Activated naive CD4-positive, alpha-beta T cell (primary cell): ENCODE results near the gene SNAPIN.

Experiments
- DNase-seq, 4 experiments: peaks; one replicate each; lab custom pipeline; 2025; lab: John Stamatoyannopoulos, UW

Gene SNAPIN, protein sequence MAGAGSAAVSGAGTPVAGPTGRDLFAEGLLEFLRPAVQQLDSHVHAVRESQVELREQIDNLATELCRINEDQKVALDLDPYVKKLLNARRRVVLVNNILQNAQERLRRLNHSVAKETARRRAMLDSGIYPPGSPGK

DNA sequence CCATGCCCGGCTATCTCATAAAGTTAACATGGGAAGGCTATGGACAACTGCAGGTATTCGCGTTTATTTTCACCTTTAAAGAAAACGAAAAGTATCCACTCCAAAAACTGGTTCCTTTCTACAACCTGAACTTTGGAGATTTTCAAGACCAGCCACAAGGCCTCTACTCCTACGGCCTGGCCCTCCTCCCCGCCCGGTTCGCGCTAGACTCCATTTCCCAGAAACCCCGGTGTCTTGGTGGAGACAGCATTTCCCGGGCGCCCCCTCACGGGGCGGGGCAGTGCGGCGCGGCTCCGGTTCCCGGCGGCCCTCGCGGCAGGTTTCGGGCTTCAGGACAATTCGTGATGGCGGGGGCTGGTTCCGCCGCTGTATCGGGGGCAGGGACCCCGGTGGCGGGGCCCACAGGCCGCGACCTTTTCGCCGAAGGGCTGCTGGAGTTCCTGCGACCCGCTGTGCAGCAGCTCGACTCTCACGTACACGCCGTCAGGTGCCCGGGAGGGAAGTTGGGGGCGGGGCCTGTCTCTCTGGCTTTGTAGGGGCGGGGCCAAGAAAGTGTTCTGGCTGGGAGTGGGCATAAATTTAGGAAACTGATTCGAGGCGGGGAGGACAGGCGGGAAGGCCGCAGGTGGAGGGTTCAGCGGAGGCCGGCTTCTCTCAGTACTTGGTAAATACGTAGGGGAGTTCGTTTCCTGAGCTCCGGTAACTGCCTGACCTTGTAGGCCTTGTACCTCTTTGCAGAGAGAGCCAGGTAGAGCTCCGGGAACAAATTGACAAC, at the start of gene SNAPIN:
SNAPIN (plus strand) TSS at position 304 of the 775 bp plus-strand sequence; CDS start at position 345, 41 bp downstream.
- DNase-seq, result peak; percentile 68 to 87 (median 80)

DNA sequence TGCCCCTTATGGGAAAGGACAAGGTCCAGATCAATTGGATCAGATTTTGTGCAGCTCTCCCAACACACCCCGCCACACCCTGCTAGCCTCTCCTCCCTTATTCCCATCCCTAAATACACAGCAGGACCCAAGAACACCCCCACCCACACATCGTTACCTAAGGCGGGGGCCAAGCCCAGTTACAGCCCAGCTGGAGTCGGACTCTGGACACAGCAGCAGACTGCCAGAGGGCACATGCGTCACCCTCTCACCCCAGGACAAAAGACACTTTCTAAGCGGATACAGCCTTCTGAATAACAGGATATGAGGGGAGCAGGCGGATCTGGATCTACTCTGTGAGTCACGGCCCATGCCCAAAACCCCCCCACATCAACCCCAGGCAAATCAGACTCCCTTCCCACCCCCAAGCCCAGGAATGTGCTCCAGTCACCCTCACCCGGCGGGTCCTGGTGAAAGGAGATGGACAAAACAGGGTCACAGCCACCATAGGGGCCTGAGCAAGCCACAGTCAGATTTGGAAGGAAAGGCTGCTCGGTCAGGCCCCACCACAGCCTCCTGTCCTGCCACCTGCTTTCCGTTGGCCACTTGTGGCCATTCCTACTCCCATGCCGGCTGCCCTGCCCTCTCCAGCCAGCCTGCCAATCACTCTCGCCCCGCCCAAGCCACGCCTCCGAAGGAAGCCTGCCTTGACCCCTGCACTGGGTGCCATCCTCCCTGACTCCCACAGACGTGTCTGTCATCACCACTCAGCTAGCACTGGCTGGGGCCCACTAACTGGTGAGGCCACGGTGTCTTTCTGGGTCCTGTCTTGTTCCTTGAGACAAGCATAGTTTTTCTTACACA, 49.5 kb upstream of the SNAPIN start:
- DNase-seq, result no peak

DNA sequence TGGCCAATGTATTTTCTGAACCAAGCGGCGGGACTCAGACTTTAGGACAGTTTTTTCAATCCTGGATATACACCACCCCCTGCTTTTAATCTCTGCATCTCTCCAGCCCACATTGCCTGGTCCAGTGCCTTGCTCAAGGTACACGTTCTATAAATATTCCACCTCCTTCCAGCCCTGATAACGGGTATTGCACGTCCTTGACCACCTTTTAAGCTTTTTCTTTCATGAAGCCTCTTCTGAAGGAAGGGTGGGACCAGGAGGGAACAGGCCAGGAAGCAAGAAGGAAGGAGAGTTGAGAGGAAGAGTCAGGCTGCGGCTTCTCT, 49.0 kb upstream of the SNAPIN start:
- no peak for DNase-seq

DNA sequence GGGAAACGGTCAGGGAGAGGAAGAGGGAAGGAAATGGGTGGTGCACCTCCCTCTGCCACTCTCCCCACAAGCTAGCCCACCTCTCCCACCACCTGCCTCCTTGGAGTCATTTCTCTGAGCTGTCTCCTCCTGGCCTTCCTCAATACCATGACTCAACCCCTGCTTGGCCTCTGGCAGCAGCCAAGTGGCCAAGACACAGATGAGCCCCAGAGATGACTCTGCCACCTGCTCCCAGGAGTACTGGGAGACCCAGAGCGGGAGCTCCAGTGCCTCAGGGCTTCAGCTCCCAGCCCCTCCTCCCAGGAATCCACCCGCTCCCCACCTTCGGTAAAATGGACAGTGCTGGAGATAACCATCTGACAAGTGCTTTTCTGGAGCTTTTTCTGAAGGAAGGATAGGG, 48.2 kb upstream of the SNAPIN start:
- no peak for DNase-seq

DNA sequence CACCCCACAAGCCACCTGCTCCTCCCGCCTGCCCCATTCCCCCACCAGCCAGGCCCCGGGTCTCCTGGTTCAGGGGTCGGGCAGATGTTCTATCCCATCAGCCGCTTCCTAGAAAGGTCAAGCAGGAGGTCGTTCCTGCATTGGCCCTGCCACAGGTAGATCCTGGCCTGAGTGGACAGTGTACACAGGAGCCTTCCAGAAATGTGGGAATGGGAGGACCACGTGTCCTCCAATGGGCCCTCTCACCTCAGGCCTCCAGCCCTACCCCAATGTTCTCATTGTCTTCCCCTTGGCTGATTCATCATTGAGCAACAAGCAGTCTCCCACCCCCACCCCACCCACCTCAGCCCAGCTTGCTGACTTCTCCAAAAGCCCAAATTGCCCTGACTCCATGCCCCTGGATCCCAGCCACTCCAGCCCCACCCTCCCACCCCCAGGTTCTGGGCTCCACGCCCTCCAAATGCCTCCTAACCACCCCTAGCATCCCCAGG, 47.6 kb upstream of the SNAPIN start:
- DNase-seq, result no peak

DNA sequence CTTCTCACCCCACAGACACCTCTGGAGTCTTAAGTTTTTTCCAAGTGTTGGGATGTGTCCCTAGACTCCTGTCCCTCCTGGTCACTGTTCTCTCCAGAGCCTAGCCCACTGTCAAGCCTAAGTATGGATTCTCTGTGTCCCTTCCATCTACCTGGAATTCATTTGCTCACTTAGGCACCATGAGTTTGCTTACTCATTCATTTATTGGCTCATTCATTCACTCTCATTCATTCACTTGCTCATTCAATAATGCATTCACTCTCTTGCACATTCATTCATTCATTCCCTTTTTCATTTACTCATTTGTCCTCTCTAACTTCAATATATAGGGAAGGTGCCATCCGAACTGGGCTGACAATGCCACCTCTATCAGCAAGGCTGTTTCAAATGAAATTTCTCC, 47.1 kb upstream of the SNAPIN start:
- no peak for DNase-seq

DNA sequence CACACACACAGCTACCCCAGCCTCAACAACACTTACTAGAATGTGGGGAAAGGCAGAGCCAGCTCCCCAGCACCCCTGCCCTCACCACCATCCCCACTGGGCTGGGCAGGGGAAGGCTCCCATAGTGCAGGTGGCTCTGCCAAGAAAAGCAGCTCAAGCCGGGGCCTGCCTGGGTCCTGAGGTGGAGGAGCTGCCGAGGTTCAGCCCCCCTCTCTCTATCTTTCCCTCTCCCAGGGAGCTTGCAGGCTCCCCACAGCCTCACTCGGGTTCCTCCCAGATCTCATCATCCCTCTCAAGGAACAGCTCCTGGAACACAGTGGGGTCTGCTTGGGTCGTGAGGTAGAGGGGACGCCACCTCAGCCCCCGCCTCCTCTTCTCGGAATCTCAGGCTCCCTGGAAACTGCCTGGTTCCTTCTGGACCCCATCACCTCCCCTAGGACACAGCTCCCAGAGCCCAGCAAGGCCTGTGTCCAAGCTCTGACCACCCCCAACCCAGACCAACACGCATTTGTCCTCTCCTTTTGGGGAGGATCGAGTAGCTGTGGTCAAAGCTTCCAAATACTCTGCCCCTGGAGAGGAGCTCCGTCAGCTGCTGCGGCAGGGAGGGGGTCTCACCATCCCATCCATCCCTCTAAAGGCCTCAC, 46.3 kb upstream of the SNAPIN start:
- no peak for DNase-seq

DNA sequence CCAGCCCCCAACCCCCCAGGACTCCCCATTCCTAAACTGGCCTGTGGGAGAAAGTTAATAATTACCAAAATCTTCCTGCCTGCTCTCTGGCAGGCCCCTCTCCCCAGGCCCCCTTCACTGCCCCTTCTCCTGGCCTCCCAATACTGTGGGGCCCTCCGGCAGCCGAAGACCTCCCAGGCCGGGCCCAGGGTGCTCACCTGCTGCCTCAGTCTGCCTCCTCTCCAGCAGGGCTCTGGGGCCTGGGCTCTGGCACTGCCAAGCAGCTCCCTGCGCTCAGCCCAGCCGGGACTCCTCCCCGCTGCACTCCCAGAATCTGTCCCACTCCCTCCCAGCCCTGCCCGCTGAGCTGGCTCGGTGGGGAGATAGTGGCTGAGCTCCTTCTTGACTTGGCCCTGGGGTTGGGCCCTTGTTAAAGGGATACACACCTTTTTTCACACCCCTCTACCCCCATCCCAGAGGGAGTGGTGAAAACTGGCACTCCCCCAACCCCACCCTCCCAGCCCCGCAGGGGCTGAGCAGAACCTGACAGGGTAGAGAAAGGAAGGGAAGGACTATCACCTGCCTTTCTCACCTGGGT, 45.7 kb upstream of the SNAPIN start, which contains the start of gene S100A16:
S100A16 (minus strand) TSS at position 383 of the 577 bp plus-strand sequence. CDS start 4,986 bp downstream, outside the sequence.
- DNase-seq, result no peak

DNA sequence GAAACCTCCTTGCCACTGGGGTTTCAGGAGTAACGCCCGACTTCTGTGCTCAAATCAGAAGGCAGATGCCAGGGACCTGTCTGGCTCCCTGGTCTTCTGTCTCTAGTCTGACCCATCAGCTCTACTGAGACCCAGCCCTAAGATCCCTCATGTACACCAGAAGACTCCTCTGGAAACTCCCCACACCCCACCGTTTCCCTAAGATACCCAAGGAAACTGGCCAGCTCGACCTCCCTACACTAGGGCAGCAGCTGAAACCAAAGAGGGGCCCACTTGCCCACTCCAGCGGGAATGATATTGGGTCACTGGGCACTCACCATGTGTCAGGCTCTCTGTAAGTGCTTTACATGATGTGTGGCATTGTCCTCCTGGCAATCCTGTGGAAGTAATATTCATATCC, 45.1 kb upstream of the SNAPIN start:
- no peak for DNase-seq

DNA sequence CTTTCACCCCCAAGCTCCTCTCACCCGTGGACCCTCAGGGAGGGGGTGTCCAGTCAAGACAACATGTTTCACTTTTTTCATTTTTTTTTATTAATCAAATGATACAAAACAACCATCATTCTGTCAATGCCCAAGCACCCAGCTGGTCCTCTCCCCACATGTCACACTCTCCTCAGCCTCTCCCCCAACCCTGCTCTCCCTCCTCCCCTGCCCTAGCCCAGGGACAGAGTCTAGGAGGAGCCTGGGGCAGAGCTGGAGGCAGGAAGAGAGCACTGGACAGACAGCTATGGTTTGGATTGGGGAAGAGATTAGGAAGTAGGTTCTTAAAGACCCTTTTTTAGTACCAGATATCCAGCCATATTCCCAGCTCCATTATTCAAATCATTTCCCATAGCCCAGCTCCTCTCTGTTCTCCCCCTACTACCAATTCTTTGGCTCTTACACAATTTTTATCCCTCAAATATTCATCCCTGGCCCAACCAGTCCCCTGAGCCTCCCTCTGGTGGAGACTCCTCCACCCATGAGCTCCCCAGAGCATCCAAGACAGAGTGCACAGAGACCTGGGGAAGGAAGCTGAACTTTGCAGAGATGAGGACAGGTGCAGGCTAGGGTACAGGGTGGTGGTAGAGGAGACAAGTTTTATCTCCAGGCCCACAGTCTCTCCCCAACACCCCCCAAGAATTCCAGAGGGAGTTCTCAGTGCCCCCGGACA, 44.2 kb upstream of the SNAPIN start:
- DNase-seq, result no peak

DNA sequence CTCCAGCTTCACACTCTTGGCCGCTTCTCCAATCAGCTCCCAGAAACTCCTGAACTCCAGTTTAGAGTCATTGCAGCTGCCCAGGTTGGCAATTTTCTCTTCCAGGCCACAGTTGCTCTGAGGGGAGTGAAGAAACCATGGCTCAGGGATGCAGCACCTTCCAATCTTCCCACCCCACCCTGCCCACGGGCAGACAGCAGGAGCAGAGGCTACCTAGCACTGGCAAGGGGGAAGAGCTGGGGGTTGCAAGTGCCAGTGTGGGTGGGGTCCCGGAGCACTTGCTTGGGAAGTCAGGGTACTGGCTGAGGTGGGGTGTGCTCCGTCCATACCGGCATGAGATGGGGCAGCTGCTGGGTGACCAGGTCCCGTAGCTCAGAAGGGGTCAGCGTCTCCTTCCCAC, 43.6 kb upstream of the SNAPIN start:
- DNase-seq, result no peak

DNA sequence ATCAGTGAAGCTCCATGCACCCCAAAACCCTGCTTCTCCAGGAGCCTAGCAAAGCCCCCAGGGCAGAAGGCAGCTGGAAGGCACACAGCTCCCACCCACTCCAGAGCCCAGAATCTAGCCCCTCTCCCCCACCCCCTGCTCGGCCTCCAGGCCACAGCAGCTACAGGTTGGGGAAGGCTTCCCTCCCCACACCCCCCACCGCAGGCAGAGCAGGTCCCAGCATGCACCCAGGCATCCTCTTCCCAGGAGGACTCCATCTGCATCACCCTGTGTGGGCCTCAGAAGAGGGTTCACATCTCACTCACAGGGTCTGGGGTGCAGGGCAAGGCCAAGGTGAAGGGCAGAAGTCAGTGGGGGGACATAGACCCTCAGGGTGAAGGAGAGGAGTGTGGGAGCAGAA, 43.1 kb upstream of the SNAPIN start:
- DNase-seq, result no peak

DNA sequence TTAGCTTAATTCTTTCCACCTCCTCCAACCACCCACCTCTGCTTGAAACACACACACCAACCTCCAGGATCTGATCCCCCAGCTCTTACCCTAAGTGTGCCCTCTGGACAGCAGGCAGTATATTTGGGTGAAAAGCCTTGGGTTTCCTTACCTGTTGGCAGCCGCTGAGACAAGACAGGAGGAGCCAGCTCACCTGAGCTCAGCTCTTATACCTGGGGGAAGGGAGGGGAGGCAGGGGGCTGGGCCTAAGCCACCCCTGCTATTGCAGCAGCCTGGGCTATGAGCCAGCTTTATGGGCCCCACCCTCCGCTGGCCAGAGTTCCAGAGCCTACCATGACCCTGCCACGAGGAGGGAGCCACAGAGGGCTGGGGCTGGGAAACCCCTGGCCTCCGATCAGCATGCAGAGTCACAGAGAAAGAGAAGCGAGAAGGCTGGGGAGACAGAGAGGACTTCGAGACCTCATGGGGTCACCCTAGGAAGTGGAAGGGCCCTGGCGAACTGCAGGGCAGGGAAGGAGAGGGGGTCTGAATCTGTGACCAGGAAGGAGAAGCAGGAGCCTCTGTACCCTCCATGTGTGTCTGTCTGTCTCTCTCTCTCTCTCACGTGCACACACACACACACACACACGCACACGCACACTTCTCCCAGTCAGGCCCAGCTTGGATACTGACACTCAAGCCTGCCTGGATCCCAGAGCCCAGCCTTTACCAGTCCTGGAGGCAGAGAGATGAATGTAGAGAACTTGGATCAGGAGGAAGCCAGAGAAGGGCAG, 42.2 kb upstream of the SNAPIN start, which contains the start of gene S100A14:
S100A14 (minus strand) TSS at position 182 of the 773 bp plus-strand sequence. CDS start 467 bp downstream, outside the sequence.
- no peak for DNase-seq

DNA sequence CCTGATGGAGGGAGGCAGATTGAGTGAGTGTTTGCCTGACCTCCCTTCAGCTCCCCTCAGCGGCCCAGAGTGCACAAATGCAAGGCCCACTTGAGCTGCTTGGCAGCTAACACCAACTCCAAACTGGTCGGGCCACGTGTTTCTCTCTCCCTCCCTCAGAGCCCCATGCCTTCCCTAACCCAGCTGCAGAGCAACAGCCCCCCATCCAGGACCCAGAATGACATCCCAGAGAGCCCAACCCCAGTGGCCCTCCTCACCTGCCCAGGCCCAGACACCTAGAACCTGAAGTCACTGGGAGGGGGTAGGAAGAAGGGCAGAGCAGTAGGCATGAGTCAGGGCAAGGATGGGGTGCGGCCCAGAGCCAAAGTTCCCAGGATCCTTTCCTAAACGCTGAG, 41.6 kb upstream of the SNAPIN start:
- DNase-seq, result no peak

DNA sequence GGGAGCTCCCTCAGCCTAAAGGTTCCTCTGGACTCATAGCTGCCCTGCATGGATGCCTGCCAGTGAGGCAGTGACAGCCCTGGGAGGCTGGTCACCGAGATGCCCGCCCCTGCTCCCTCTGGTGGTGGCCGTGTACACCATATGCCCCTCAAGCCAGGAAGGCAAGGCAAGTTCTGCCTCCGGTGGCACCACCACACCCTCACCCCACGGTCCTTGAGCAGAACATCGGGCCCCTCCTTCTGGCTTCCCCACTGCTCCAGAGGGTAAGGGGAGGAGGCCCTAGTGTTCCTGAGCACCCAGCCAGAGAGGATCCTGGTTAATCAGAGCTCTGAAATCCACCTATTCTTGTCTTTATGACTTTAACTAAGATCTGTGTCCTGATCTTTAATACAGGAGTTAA, 40.8 kb upstream of the SNAPIN start:
- peak; percentile 9 to 65 (median 26) for DNase-seq

DNA sequence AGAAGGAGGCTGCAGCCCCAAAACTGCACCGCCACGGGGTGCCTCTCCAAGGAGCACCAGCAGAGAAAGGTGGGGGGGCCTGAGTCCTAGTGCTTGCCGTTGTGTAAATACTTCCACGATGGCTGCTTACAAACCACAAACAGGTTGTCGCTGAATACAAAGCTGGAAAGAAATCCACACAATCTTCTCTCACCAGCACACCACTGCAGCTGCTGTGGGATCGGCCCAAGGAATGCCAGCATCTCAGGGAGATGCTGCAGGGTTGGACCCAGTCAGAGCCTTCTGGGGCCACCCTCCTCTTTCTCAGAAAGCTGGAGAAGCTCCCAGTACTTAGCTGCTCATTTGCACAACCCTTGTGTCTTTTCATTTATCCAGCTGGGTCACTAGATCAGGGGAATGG, 39.3 kb upstream of the SNAPIN start:
- no peak for DNase-seq

DNA sequence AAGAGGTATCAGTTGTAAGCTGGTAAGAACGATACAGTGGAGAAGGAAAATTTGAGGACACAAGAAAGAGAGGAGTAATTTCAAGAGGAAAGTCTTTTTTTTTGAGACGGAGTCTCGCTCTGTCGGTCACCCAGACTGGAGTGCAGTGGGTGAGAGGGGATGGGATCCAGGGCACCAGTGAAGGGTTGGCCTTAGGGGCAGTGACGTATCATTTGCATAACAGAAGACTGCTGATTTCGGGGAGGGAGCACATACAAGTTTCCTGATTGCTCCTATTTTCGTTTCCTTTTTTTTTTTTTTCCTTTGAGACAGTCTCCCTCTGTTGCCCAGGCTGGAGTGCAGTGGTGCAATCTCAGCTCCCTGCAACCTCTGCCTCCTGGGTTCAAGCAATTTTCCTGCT, 35.4 kb upstream of the SNAPIN start:
- DNase-seq, result no peak

DNA sequence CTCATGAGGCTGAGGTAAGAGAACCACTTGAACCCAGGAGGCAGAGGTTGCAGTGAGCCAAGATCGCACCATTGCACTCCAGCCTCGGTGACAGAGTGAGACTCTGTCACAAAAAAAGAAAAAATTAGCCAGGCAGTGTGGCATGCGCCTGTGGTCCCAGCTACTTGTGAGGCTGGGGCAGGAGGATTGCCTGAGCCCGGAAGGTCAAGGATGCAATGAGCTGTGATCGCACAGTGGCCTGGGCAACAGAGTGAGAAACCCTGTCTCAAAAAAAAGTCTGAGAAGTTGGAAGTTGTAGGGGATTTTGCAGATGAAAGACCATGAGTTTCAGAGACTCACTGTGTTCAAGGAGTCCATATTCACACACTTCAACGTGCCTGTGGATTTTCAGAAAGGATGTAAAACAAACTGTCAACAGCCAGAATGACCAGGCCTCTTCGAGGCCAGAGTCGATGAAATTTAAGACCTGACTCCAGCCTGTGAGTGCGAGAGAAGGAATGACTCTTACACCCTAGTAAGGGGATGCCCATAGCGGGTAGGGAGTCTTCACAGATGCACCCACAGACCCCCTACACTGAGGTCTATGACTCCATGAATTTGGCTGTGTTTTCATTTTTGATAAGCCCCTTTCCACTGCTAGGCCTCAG, 33.4 kb upstream of the SNAPIN start:
- DNase-seq, result no peak

DNA sequence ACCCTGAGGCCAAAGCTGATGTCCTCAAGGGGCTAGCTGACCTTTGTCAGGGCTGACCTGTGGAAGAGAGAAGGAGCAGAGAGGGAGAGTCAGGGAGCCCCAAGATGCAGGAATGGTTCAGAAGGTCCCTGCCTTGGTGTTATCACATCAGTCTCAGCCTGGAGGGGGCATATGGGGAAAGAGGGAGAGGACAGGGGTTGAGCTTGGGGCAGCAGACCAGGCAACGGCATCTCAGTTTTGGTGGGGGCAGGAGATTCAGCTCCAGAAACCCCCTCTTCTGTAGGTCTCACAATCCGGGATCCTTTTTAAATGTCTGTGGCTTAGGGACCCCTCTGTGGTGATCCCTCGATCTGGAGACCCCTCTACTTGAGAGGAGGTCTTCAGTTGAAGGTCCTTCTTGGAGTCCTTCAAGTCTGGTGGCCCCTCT, 32.0 kb upstream of the SNAPIN start:
- no peak for DNase-seq
